ENCODE results near the gene HOXD13. TPM values are rescaled to one million over a fixed set of nuclear protein-coding genes. Genes with fewer than 3 reads are reported as not detected.

Gene HOXD13
- total and polyA plus RNA-seq, 2 of the 8 experiments (the other 6 are each of a cell fraction or from before 2014, with no cell fraction given): not detected

- Histone ChIP-seq H3K18ac (ENCODE audit: extremely low read depth, low read length) (no peak overlapping the region), H3K4me2 (ENCODE audit: insufficient read depth in 1 of 2, low read depth in 2 of 2, low read length in 2 of 2) (peak overlapping the region; percentile 30 to 52; a peak in 2 of 4 replicates), H3K4ac (replicated peaks; ENCODE audit: insufficient read length, low read depth, low read length) (no peak overlapping the region), H4K91ac (replicated peaks; ENCODE audit: insufficient read length, low read length) (no peak overlapping the region), H3K79me2 (ENCODE audit: control insufficient read depth in 1 of 2, insufficient read depth in 2 of 2, low read length in 2 of 2) (no peaks in the 10 kb centered on the region), H3K9ac (replicated peaks in 1 of 4; ENCODE audit: extremely low read depth in 1 of 4, low read depth in 3 of 4, low read length in 3 of 4) (no peak overlapping the region), H2BK15ac (ENCODE audit: low read length) (no peak overlapping the region), H2BK120ac (replicated peaks; ENCODE audit: low read depth, low read length) (no peak overlapping the region), H4K5ac (ENCODE audit: insufficient read length, low read depth, low read length) (no peak overlapping the region), H2BK5ac (ENCODE audit: low read depth, low read length) (no peak overlapping the region), H4K20me1 (replicated peaks in 1 of 2; ENCODE audit: control insufficient read depth in 1 of 2, insufficient read depth in 2 of 2, low read length in 2 of 2) (peaks cover 8 to 12% of the 10 kb centered on the region in 2 experiments), H2BK20ac (ENCODE audit: low read length) (no peak overlapping the region), H2BK12ac (ENCODE audit: low read depth, low read length) (no peak overlapping the region), H3K9me3 (ENCODE audit: insufficient read depth in 2 of 2, low read depth in 1 of 2, low read length in 1 of 2) (no peaks in the 10 kb centered on the region), H3K79me1 (ENCODE audit: low read depth, low read length) (no peaks in the 10 kb centered on the region), H3K4me3 (ENCODE audit: extremely low read depth in 1 of 4, insufficient read depth in 2 of 4, low read depth in 3 of 4, low read length in 4 of 4) (no peak overlapping the region; a peak in 1 of 8 replicates), H3K56ac (replicated peaks; ENCODE audit: insufficient read length, low read depth, low read length) (no peak overlapping the region), H3K27ac (ENCODE audit: low read depth, low read length) (no peak overlapping the region), H3K36me3 (ENCODE audit: control insufficient read depth in 2 of 4, insufficient read depth in 4 of 4, low read length in 3 of 4) (peaks cover 0 to 6% (median 0%) of the 10 kb centered on the region in 4 experiments; a peak in 1 of 8 replicates), H2AK5ac (ENCODE audit: low read depth, low read length) (no peak overlapping the region), H2AFZ (ENCODE audit: low read length) (no peak overlapping the region), H4K8ac (ENCODE audit: extremely low read depth, insufficient read depth, low read length) (no peak overlapping the region), H3K4me1 (replicated peaks in 1 of 4; ENCODE audit: control insufficient read depth in 3 of 4, insufficient read depth in 4 of 4, low read length in 3 of 4) (peaks cover 3 to 14% (median 7%) of the 10 kb centered on the region in 4 experiments; a peak in 6 of 7 replicates), H3K23me2 (ENCODE audit: low read depth, low read length) (peaks cover 6% of the 10 kb centered on the region; the same call in 1 of the 2 replicates), H3K23ac (ENCODE audit: insufficient read length) (no peak overlapping the region), H3K27me3 (replicated peaks in 1 of 4; ENCODE audit: control insufficient read depth in 3 of 4, extremely low read depth in 1 of 4, insufficient read depth in 3 of 4, low read length in 3 of 4) (peaks cover 88 to 100% (median 94%) of the 10 kb centered on the region in 4 experiments), H3K14ac (ENCODE audit: insufficient read length) (no peak overlapping the region)
- 16% methylated on average over 7 of the region's 7 CpGs; no CpG with 5 or more reads in 1 of the 2 experiments for WGBS, 2 experiments (ENCODE audit: extremely low coverage in 1 of 2, insufficient coverage in 1 of 2, insufficient read length in 1 of 2, insufficient replicate concordance in 2 of 2, low coverage in 1 of 2, low lambda C conversion rate in 2 of 2, missing lambda C conversion rate in 1 of 2)
- ChIA-PET CTCF (ENCODE audit: partially characterized antibody) (interaction anchor here (0.9 to 3.7 kb wide), 10 partner anchors 7 to 1073 kb away, joined by 3 to 26 read pairs (median 4); no protein-coding TSS in a partner anchor), POLR2A (ENCODE audit: partially characterized antibody) (no interaction called here)
- FAIRE-seq (no peak), DNase-seq (ENCODE audit: low read depth in 1 of 2, low spot score in 2 of 2) (no peak)
- TF ChIP-seq SUZ12 (IDR thresholded peaks at IDR 0.05; ENCODE audit: low read length) (peak; percentile 82), EZH2 (IDR thresholded peaks at IDR 0.05; ENCODE audit: low read depth, low read length, severe bottlenecking) (peak; percentile 69), RNF2 (IDR thresholded peaks at IDR 0.05; ENCODE audit: borderline replicate concordance, low read depth, low read length, missing control alignments, poor library complexity, severe bottlenecking) (peak; percentile 46), SIN3A (conservative IDR thresholded peaks at IDR 0.05 in 1 of 2, IDR thresholded peaks at IDR 0.05 in 1 of 2; ENCODE audit: low read depth in 1 of 2, low read length in 2 of 2) (no peak)
Observed at GRCh38 chr2:176074919-176075425, 17.5 kb upstream of the HOXD13 start.

Data from H1 (cell line).